KG1 (cell line): Measurements from ENCODE around the gene CCNYL1.
"Not testable (repeated sequence)": the region's sequence is repeated elsewhere in the genome, so short reads cannot be mapped to it uniquely, and the experiment has no call there.

ENCODE experiments used
- DNase-seq: peaks from one replicate; lab custom pipeline; 2025; lab: John Stamatoyannopoulos, UW

Gene CCNYL1

GRCh38 chr2:207710814-207711740, at the start of gene CCNYL1:
Gene CCNYL1, plus strand, starts transcription at chr2:207711640. Its CDS starts 257 bp downstream, at chr2:207711897.
- DNase-seq = peak; percentile 94

- DNase-seq = no peak
Measured at GRCh38 chr2:207662203-207662602, 49.2 kb upstream of the CCNYL1 start.

- DNase-seq = no peak
Measured at GRCh38 chr2:207663870-207664545, 47.4 kb upstream of the CCNYL1 start.

- DNase-seq = no peak
Measured at GRCh38 chr2:207670887-207671286, 40.6 kb upstream of the CCNYL1 start.

- DNase-seq = no peak
Measured at GRCh38 chr2:207673431-207673830, 38.0 kb upstream of the CCNYL1 start.

GRCh38 chr2:207674266-207674774, 37.1 kb upstream of the CCNYL1 start:
- DNase-seq = no peak

GRCh38 chr2:207674826-207675225, 36.6 kb upstream of the CCNYL1 start:
- DNase-seq = no peak

- no peak for DNase-seq
Measured at GRCh38 chr2:207676827-207677354, 34.5 kb upstream of the CCNYL1 start.

- no peak for DNase-seq
Measured at GRCh38 chr2:207681431-207681830, 30.0 kb upstream of the CCNYL1 start.

- DNase-seq = no peak
Measured at GRCh38 chr2:207682557-207682956, 28.9 kb upstream of the CCNYL1 start.

- no peak for DNase-seq
Measured at GRCh38 chr2:207683438-207683837, 28.0 kb upstream of the CCNYL1 start.

- no peak for DNase-seq
Measured at GRCh38 chr2:207683879-207684627, 27.4 kb upstream of the CCNYL1 start.

GRCh38 chr2:207686812-207687211, 24.6 kb upstream of the CCNYL1 start:
- no peak for DNase-seq

- DNase-seq = no peak
Measured at GRCh38 chr2:207688597-207688996, 22.8 kb upstream of the CCNYL1 start.

GRCh38 chr2:207690845-207691461, 20.5 kb upstream of the CCNYL1 start:
- not testable (repeated sequence) for DNase-seq

- DNase-seq = no peak
Measured at GRCh38 chr2:207692206-207693065, 19.0 kb upstream of the CCNYL1 start.

- no peak for DNase-seq
Measured at GRCh38 chr2:207693641-207694249, 17.7 kb upstream of the CCNYL1 start.

GRCh38 chr2:207694811-207695281, 16.6 kb upstream of the CCNYL1 start:
- no peak for DNase-seq

GRCh38 chr2:207695293-207695692, 16.1 kb upstream of the CCNYL1 start:
- DNase-seq = no peak

GRCh38 chr2:207696911-207697310, 14.5 kb upstream of the CCNYL1 start:
- DNase-seq = not testable (repeated sequence)
